Natural killer cell treated with Interleukin-12 subunit alpha and Interleukin-12 subunit beta and Interleukin-15 and Interleukin-18, amount 100 ng/mL, for 72 hours (primary cell): Measurements from ENCODE around the gene PTPRN2. TPM values are rescaled to one million over a fixed set of nuclear protein-coding genes. Genes with fewer than 3 reads are reported as not detected.
"Not testable (repeated sequence)": the region's sequence is repeated elsewhere in the genome, so short reads cannot be mapped to it uniquely, and the experiment has no call there.

Source experiments
- ATAC-seq, 2 donors: fragments of 150-1000 bp; cut with Tn5 transposase in 1 of 2; sonication (Bioruptor Pico), chemical (Tn5 transposase) in 1 of 2; 2 replicates each; pipeline ENCODE4 v1.10.0; 2021
- DNase-seq: peaks from one replicate; pipeline ENCODE4 v3.0.0; 2022; ENCODE audit warnings: low spot score
- H3K27ac Mint-ChIP-seq, 2 donors: 1 replicate in 1 of 2; 2 replicates in 1 of 2; pipeline ENCODE4 v1.8.0; 2022; ENCODE audit warnings: mixed read lengths in 2 of 2, mild to moderate bottlenecking in 1 of 2, moderate library complexity in 1 of 2
- H3K27me3 Mint-ChIP-seq, 2 donors: 1 replicate in 1 of 2; 2 replicates in 1 of 2; pipeline ENCODE4 v1.8.0; 2022; ENCODE audit warnings: mixed read lengths in 2 of 2
- H3K36me3 Mint-ChIP-seq: one replicate; pipeline ENCODE4 v1.8.0; 2022; ENCODE audit warnings: mixed read lengths
- H3K4me1 Mint-ChIP-seq, 2 donors: 1 replicate in 1 of 2; 2 replicates in 1 of 2; pipeline ENCODE4 v1.8.0; 2022; ENCODE audit warnings: low read depth in 2 of 2, mixed read lengths in 2 of 2, mild to moderate bottlenecking in 1 of 2
- H3K4me3 Mint-ChIP-seq: one replicate; pipeline ENCODE4 v1.8.0; 2022; ENCODE audit warnings: mixed read lengths
- H3K9me3 Mint-ChIP-seq: 2 replicates; pipeline ENCODE4 v1.8.0; 2022; ENCODE audit warnings: mixed read lengths
- total RNA-seq, 2 donors: library from RNA; stranded (reverse); gene quantifications; one replicate each; pipeline ENCODE4 v1.2.3, GENCODE V29; 2022

Gene PTPRN2
- total RNA-seq, 2 donors from 2014 or later: 0.17 to 0.74 TPM

DNA sequence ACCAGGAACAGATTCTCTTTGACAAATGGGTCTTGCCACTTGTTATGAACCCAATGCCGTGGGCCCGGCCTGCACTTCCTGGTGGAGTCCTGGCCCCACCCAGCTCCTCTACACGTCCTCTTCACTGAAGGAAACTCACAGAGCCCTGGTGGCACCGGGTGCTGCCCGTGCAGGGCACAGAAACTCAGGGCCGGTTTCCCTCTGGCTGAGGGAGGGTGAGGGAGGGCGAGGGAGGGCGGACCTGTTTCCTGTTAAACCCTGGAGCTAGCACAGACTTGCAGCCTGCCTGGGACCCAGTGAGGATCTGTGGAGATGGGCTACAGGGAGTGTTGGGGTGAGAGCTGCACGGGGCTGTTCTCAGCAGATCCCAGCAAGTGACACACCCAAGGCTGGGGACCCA, 596.3 kb downstream of the PTPRN2 start:
- no peaks in the 10 kb centered on the region for H3K9me3 Mint-ChIP-seq
- H3K27me3 Mint-ChIP-seq: no peaks in the 10 kb centered on the region
- peak in 1 of 2 donors; percentile 25 for ATAC-seq
- H3K4me3 Mint-ChIP-seq: no peak overlapping the region
- no peaks in the 10 kb centered on the region for H3K36me3 Mint-ChIP-seq
- DNase-seq: no peak
- H3K4me1 Mint-ChIP-seq: no peaks in the 10 kb centered on the region
- no peak overlapping the region for H3K27ac Mint-ChIP-seq

DNA sequence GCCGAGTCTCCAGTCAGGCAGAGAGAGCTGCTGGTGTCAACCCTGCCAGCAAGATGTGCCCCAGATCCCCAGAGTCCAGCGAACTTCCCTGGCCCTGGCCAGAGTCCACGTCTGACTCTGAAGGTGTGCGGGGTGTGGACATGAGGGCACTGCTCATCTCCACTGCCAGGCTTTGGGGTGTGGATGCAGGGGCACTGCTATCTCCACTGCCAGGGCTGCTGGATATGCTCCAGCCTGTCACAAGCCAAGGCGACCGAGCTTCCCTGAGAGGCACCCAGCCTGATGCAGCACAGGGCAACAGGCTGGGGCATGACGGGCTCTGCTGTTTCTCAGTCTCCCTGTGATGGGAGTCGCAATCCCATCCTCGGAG, 596.8 kb downstream of the PTPRN2 start:
- DNase-seq (no peak), ATAC-seq (peak in 1 of 2 donors; percentile 7)
- Mint-ChIP-seq H3K9me3 (no peaks in the 10 kb centered on the region), H3K4me1 (no peaks in the 10 kb centered on the region), H3K27me3 (no peaks in the 10 kb centered on the region), H3K36me3 (no peaks in the 10 kb centered on the region), H3K4me3 (no peak overlapping the region), H3K27ac (no peak overlapping the region)

DNA sequence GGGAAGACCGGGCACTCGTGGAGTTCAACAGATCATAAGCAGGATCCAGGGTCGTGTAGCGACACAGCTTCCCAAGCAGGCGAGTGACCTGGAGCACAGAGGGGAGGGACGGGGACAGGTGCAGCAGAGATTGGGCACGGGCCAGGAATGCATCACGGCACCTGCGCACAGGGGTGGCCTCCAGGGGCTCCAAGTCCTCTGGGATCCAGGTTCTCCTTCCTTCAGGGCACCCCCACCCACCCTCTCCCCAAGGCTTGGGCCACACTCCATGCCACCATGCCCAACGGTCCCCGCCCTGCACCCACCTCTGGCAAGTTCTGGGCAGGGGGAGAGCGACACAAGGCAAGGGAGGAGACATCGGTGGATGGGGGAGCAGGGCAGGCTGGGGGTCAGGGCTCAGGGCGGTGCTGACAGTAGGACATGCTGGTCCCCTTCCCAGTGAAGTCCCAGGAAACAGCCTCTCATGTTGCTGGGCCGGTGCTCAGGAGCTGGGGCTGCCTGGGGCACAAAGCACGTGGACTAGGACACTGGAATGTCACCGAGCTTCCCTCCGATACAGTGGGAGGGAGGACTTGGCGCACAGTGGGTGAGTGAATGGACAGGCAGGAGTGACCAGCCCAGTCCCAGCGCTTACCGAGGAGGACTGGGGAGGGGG, 597.3 kb downstream of the PTPRN2 start:
- Mint-ChIP-seq H3K27ac (no peak overlapping the region), H3K27me3 (no peaks in the 10 kb centered on the region), H3K4me3 (no peak overlapping the region), H3K4me1 (no peaks in the 10 kb centered on the region), H3K36me3 (no peaks in the 10 kb centered on the region), H3K9me3 (no peaks in the 10 kb centered on the region)
- no peak for DNase-seq
- peak; percentile 17 to 25 for ATAC-seq

DNA sequence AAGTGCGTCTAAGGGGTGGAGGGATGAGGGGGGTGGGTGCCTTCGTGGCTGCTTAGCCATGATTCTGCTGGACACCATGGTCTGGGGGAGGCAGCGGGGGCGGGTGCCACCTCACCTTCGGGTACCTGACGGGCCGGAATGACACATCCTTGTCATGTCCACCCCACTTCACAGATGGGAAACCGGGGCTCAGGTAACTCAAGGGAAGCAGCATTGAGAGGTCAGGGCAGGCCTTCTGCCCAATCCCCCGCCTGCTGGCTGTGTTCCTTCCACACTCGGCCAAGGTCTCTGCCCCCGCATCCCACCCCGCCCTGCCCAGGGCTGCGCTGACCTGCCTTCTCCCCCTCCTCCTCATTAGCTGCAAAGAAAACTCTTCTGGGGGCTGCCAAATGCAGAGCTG, 598.0 kb downstream of the PTPRN2 start:
- Mint-ChIP-seq H3K4me1 (no peaks in the 10 kb centered on the region), H3K4me3 (no peak overlapping the region), H3K9me3 (no peaks in the 10 kb centered on the region), H3K27me3 (no peaks in the 10 kb centered on the region), H3K27ac (no peak overlapping the region), H3K36me3 (no peaks in the 10 kb centered on the region)
- ATAC-seq (no peak), DNase-seq (no peak)

DNA sequence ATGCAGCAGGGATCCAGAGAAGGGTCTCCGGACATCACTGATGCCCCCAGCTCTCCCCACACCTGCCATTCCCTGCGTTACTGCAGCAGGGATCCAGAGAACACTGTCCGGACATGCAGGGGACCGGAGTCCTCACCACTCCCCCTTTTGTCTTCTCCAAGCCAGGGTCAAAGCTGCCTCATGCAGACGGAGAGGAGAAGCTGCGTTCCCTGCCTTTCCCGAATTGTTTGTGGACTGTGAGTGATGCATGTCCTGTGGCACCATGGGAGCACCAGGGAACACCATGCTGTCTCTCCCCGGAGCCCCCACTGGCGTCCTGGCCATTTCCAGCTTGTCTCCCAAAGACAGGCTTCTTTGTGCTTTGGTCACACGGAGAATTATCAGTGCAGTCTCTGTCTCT, 599.7 kb downstream of the PTPRN2 start:
- Mint-ChIP-seq H3K27me3 (no peaks in the 10 kb centered on the region), H3K4me3 (no peak overlapping the region), H3K4me1 (no peaks in the 10 kb centered on the region), H3K9me3 (no peaks in the 10 kb centered on the region), H3K27ac (no peak overlapping the region), H3K36me3 (no peaks in the 10 kb centered on the region)
- no peak for ATAC-seq
- DNase-seq: no peak

DNA sequence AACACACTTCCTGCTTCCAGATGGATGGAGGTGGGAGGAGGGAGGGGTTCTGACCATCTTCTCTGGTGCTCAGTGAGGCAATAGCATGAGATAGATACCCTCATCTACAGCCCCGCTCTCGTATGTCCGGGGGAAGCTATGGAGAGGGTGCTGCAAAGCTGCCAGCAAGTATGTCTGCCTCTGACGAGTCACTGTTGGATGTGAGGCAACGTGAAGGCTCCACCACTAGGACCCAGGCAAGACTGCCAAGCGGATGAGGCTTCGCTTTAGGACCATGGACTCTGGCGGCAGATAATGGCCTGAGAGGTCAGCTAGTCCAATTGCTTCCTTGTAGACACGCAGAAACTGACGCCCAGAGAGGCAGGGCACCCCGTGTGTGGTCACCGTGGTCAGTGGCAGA, 601.6 kb downstream of the PTPRN2 start:
- DNase-seq (no peak), ATAC-seq (no peak)
- no peaks in the 10 kb centered on the region for H3K9me3 Mint-ChIP-seq
- no peak overlapping the region for H3K4me3 Mint-ChIP-seq
- H3K27ac Mint-ChIP-seq: no peak overlapping the region
- no peaks in the 10 kb centered on the region for H3K36me3 Mint-ChIP-seq
- no peaks in the 10 kb centered on the region for H3K4me1 Mint-ChIP-seq
- no peaks in the 10 kb centered on the region for H3K27me3 Mint-ChIP-seq

DNA sequence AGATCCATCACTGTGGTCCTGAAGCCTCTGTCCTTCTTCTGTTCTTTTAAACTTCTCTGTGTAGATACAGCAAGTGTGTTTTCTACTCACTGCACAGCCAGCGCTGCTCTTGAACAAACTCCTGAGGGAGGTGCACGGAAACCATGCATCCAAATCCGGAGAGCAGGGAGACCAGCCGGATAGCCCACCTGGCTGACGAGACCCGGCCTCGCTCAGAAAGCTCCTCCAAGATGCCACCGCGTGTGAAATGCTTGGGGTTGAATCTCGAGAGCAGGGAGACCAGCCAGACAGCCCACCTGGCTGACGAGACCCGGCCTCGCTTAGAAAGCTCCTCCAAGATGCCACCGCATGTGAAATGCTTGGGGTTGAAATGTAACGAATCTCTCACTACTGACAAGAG, 602.0 kb downstream of the PTPRN2 start:
- no peak for ATAC-seq
- Mint-ChIP-seq H3K27me3 (no peaks in the 10 kb centered on the region), H3K27ac (no peak overlapping the region), H3K4me3 (no peak overlapping the region), H3K9me3 (no peaks in the 10 kb centered on the region), H3K4me1 (no peaks in the 10 kb centered on the region), H3K36me3 (no peaks in the 10 kb centered on the region)
- no peak for DNase-seq

DNA sequence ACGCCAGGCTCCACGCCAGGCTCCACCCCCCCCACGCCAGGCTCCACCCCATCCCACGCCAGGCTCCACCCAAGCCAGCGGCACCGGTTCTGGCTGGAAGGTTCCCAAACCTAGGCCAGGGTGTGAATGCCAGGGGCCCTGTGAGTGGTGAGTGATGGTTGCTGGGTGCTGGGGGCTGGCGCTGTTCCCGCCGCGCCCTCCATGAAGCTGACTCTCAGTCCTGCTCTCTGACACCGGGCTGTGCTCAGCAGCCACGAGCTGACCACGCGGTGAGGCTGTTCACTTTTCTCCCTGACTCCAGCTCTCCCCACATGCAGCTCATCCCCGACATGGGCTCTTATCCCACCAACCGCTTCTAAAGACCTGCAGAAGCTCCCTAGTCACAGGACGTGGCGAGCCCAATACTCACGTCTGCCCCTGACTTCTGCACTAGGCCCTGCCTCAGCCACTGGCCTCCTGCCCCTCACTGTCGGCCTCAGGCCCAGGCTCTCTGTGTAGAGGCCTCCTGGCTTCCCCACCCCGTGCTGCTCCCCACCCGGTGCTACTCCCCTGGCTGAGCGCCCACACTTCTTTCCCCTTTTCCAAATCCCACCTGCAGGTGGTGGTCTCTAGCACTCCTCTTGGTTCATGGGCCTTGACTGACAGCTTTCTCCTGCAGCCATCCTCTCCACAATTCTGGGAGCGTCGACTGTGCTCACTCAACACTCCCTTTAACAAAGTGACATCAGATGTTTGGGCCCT, 603.0 kb downstream of the PTPRN2 start:
- DNase-seq (no peak), ATAC-seq (no peak)
- Mint-ChIP-seq H3K27me3 (no peaks in the 10 kb centered on the region), H3K36me3 (no peaks in the 10 kb centered on the region), H3K4me3 (no peak overlapping the region), H3K27ac (no peak overlapping the region), H3K9me3 (no peaks in the 10 kb centered on the region), H3K4me1 (no peaks in the 10 kb centered on the region)

DNA sequence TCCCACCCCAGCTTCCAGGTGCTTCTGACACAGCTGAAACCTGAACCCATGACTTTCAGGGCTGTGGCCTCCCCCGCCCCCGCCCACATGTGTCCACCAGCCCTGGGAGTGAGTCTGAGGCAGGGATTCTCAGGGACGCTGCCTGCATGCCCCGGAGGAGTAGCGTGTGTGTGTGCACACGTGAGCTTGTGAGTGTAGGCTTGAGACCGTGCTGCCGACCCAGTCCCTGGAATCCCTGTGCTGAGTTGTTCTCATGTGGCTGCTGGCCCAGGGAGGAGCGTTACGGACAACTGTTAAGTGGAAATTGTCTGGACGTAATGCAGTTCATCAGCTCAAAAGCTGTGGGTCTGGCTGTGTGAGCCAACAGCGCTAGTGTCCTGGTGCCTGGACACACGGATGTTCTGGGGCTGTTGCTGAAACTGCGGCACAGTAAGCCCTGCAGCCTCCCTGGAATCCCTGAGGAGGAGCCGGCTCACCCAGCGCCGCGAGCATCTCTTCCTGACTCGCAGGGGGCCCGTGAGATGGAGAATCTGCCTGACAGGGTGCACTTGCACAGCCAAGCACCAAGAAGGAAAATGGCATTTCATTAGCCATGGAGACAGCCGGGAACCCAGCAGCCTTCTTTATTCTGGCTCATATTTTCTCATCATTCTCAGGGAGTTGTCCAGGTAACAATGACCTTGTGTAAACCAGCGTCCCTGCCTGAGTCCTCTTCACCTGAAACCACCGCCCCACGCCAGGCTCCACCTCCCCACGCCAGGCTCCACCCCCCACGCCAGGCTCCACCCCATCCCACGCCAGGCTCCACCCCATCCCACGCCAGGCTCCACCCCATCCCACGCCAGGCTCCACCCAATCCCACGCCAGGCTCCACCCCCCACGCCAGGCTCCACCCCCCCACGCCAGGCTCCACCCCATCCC, 603.9 kb downstream of the PTPRN2 start:
- Mint-ChIP-seq H3K4me3 (no peak overlapping the region), H3K4me1 (no peaks in the 10 kb centered on the region), H3K27ac (no peak overlapping the region), H3K27me3 (no peaks in the 10 kb centered on the region), H3K9me3 (no peaks in the 10 kb centered on the region), H3K36me3 (no peaks in the 10 kb centered on the region)
- ATAC-seq: no peak
- DNase-seq: no peak

DNA sequence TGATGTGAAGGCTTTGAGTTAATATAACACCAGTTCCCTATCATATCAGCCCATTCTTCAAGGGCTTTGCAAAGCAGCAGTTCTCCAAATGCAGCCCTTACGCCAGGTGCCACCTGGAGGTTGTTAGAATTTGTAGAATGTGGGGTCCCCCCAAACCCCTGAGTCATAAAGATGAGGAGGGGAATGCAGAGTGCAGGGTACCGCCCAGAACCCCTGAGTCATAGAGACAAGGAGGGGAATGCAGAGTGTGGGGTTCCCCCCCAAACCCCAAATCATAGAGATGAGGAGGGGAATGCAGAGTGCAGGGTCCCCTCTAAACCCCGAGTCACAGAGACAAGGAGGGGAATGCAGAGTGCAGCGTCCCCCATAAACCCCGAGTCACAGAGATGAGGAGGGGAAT, 605.8 kb downstream of the PTPRN2 start:
- Mint-ChIP-seq H3K4me3 (no peak overlapping the region), H3K4me1 (no peaks in the 10 kb centered on the region), H3K36me3 (no peaks in the 10 kb centered on the region), H3K9me3 (no peaks in the 10 kb centered on the region), H3K27ac (no peak overlapping the region), H3K27me3 (no peaks in the 10 kb centered on the region)
- ATAC-seq: no peak
- DNase-seq: no peak

DNA sequence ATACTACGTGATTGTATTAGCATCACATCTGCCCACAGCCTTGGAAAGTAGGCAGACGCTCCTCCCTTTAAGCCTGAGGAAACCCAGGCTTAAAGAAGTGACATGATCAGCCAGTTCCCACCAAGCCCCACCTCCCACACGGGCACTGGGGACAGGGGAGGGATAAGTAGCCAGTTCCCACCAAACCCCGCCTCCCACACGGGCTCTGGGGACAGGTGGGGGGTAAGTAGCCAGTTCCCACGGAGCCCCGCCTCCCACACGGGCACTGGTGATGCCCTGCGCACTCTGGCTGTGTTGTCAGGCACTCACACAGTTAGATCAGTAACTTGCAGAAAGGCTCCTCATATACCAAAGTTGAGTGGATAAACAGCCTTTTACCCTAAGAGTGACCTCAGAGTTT, 606.8 kb downstream of the PTPRN2 start:
- Mint-ChIP-seq H3K27me3 (no peaks in the 10 kb centered on the region), H3K9me3 (no peaks in the 10 kb centered on the region), H3K4me3 (no peak overlapping the region), H3K4me1 (no peaks in the 10 kb centered on the region), H3K27ac (no peak overlapping the region), H3K36me3 (no peaks in the 10 kb centered on the region)
- DNase-seq: no peak
- no peak for ATAC-seq

DNA sequence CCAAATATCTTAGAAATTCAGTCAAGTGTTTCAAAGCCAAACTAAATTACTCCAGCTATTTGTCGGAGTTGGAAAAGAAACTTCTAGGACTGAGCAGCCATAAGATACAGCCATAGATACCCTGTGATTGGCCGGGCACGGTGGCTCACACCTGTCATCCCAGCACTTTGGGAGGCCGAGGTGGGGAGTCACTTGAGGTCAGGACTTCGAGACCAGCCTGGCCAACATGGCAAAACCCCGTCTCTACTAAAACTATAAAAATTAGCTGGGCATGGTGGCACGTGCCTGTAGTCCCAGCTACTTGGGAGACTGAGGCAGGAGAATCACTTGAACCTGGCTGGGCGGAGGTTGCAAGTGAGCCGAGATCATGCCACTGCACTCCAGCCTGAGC, 607.3 kb downstream of the PTPRN2 start:
- H3K4me1 Mint-ChIP-seq, H3K4me3 Mint-ChIP-seq, H3K36me3 Mint-ChIP-seq, DNase-seq, H3K27ac Mint-ChIP-seq, ATAC-seq, H3K27me3 Mint-ChIP-seq, H3K9me3 Mint-ChIP-seq: not testable (repeated sequence)

DNA sequence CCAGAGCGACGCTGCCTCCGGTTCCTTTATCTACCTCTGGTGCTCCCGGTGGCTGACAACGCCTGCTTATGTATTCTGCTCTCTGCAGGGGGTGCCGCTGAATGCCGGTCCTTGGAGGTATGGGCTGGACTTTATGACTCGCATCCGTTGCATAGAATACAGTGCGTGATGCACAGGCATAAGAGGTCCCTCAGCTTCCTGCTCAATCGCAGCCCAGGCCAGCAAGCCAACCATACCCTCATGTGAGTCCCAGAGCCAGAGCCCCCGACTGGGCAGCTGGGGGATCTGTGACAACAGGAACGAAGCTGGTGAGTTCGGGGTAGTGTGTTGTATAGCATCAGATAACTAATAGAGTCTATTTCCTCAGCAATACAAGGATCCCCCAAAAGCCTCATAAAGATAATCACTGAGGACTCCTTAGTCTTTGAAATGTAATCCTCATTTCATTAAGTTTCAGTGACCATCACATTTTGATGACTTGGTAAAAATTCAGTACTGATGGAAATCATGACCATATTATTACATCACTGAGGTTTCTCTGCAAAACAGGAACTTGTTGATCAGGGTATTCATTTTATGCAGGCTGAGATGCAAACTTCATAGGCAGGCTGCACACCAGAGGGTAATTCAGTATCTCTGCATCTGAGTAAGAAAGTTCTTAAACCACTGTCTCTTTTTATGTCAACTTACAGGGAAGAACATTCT, 607.8 kb downstream of the PTPRN2 start:
- no peak overlapping the region for H3K27ac Mint-ChIP-seq
- DNase-seq (no peak), ATAC-seq (no peak)
- H3K36me3 Mint-ChIP-seq: peaks cover 6% of the 10 kb centered on the region
- H3K4me1 Mint-ChIP-seq: no peaks in the 10 kb centered on the region
- peaks cover 5% of the 10 kb centered on the region for H3K9me3 Mint-ChIP-seq
- H3K4me3 Mint-ChIP-seq: no peak overlapping the region
- no peaks in the 10 kb centered on the region for H3K27me3 Mint-ChIP-seq

DNA sequence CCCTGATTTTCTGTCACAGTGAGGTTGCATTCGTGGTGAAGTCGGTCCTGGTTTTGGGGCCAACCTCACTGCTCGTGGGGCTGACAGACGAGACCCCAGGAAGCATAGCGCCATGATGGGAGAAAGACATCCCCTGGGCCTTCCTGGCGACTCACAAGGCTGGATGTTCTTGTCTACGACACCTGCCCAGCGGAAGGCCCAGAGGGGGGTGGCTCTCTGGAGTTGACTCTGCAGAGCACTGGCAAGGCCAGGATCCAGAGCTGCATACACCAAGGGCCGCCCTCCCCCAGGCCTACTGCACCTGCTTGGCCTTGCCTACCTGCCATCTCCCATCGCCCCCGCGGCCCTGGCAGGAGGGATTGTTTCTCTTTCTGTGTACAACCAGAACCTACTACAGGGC, 608.9 kb downstream of the PTPRN2 start:
- H3K4me1 Mint-ChIP-seq: no peaks in the 10 kb centered on the region

More for the DNA sequence above, 608.9 kb downstream of the PTPRN2 start:
- no peak for ATAC-seq
- Mint-ChIP-seq H3K9me3 (peaks cover 5% of the 10 kb centered on the region), H3K36me3 (peaks cover 6% of the 10 kb centered on the region), H3K4me3 (no peak overlapping the region), H3K27ac (no peak overlapping the region), H3K27me3 (no peaks in the 10 kb centered on the region)
- DNase-seq: no peak
